ENCODE measurements around the gene EPHA1. TPM values are rescaled to one million over a fixed set of nuclear protein-coding genes. Genes with fewer than 3 reads are reported as not detected.

The EPHA1 gene
- total RNA-seq (2014; rRNA removed; shearing (Covaris generic)) (119 and 154 TPM in 2 replicates), polyA plus RNA-seq (2016; fragmentation: Nextera tagmentation; extraction: Ambion mirVana) (60.7 and 66.1 TPM in 2 replicates)
- long read RNA-seq, transcript EPHA1-201 (18 exons, 3,363 nt) = major isoform, 14 of 34 reads
- long read RNA-seq, partial matches to known transcripts = 15 of 34 reads
- long read RNA-seq, other reads (novel, unspliced or antisense) = 5 of 34 reads

DNA sequence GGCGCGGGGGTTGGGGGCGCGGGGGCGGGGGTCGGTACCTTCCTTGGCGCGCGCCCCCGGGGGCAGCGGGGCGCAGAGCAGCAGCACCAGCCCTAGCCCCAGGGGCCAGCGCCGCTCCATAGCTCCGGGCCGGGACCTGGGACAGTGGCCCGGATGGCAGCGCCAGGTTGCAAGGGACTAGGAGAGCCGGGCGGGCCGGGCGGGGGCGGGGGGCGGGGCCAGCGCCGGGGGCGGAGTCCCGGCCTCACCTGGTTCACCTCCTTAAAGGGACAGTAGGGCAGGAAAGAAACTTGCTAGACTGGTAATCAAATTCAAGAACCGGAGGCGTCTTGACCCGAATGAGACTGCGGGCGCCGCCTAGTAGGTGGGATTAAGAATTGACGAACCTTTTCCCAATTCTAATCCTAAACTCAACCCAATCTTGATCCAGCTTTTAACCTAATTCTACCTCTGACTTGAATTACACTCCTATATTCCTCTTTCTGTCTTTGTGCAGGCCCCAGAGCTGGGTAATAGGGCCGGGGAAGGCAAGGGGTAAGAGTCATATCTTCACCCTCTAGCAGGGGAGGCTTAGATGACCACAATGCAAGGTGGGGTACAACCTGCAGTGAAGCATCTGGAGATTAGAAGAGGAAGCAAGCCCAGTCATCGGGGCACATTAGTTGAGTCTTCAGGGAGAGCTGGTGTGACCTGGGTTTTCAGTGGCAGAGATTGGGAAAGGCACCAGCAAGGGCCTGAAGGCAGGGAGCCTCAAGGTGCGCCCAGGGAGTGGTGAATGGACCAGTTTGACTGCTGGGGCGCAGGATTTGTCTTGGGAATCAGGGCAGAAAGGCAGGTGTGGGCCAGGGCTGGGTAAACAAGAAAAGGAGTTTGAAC, at the start of gene EPHA1:
Gene EPHA1, minus strand, starts transcription at position 171 of the 876 bp plus-strand sequence. Its CDS starts 51 bp downstream, at position 120.
- H3K4me3 ChIP-seq = peak within 1 kb of the TSS; percentile 95
- DNase-seq (ENCODE audit: low spot score) (peak; percentile 97), ATAC-seq (peak; percentile 78)
- H2AFZ ChIP-seq = peak within 1 kb of the TSS; percentile 35; the same call in 1 of the 2 replicates
- H3K27me3 Mint-ChIP-seq (ENCODE audit: insufficient read depth, low read depth, poor library complexity) = peaks cover 34% of the 10 kb centered on the region
- peaks cover 80% of the 10 kb centered on the region for H3K4me1 ChIP-seq (ENCODE audit: insufficient read depth)
- no peaks in the 10 kb centered on the region for H3K9me2 ChIP-seq (ENCODE audit: insufficient read depth)
- H3K27ac Mint-ChIP-seq = peak within 1 kb of the TSS; percentile 96
- peaks cover 48% of the 10 kb centered on the region for H3K79me2 ChIP-seq (replicated peaks; ENCODE audit: insufficient read depth)
- H3K27me3 ChIP-seq (ENCODE audit: insufficient read depth) = no peaks in the 10 kb centered on the region
- H3K4me2 ChIP-seq = peak within 1 kb of the TSS; percentile 97
- TF ChIP-seq ZNF114 (CRISPR knock-in tag; IDR thresholded peaks at IDR 0.05) (no peak), NANOG (IDR thresholded peaks at IDR 0.05; ENCODE audit: borderline replicate concordance) (no peak), POLR2AphosphoS5 (IDR thresholded peaks at IDR 0.05; ENCODE audit: low read depth) (peak; percentile 68), EZH2phosphoT487 (IDR thresholded peaks at IDR 0.05; ENCODE audit: unreplicated experiment) (no peak), ETS1 (IDR thresholded peaks at IDR 0.05) (no peak), STAT1 (IDR thresholded peaks at IDR 0.05; ENCODE audit: unreplicated experiment) (no peak), JUNB (IDR thresholded peaks at IDR 0.05; ENCODE audit: unreplicated experiment) (no peak), CTCF (conservative IDR thresholded peaks at IDR 0.05; ENCODE audit: low read depth in 2 of 2) (peak; percentile 56 to 65), EZH2 (IDR thresholded peaks at IDR 0.05; ENCODE audit: low read depth, unreplicated experiment) (no peak)
- TF ChIP-seq, protein P1, sequence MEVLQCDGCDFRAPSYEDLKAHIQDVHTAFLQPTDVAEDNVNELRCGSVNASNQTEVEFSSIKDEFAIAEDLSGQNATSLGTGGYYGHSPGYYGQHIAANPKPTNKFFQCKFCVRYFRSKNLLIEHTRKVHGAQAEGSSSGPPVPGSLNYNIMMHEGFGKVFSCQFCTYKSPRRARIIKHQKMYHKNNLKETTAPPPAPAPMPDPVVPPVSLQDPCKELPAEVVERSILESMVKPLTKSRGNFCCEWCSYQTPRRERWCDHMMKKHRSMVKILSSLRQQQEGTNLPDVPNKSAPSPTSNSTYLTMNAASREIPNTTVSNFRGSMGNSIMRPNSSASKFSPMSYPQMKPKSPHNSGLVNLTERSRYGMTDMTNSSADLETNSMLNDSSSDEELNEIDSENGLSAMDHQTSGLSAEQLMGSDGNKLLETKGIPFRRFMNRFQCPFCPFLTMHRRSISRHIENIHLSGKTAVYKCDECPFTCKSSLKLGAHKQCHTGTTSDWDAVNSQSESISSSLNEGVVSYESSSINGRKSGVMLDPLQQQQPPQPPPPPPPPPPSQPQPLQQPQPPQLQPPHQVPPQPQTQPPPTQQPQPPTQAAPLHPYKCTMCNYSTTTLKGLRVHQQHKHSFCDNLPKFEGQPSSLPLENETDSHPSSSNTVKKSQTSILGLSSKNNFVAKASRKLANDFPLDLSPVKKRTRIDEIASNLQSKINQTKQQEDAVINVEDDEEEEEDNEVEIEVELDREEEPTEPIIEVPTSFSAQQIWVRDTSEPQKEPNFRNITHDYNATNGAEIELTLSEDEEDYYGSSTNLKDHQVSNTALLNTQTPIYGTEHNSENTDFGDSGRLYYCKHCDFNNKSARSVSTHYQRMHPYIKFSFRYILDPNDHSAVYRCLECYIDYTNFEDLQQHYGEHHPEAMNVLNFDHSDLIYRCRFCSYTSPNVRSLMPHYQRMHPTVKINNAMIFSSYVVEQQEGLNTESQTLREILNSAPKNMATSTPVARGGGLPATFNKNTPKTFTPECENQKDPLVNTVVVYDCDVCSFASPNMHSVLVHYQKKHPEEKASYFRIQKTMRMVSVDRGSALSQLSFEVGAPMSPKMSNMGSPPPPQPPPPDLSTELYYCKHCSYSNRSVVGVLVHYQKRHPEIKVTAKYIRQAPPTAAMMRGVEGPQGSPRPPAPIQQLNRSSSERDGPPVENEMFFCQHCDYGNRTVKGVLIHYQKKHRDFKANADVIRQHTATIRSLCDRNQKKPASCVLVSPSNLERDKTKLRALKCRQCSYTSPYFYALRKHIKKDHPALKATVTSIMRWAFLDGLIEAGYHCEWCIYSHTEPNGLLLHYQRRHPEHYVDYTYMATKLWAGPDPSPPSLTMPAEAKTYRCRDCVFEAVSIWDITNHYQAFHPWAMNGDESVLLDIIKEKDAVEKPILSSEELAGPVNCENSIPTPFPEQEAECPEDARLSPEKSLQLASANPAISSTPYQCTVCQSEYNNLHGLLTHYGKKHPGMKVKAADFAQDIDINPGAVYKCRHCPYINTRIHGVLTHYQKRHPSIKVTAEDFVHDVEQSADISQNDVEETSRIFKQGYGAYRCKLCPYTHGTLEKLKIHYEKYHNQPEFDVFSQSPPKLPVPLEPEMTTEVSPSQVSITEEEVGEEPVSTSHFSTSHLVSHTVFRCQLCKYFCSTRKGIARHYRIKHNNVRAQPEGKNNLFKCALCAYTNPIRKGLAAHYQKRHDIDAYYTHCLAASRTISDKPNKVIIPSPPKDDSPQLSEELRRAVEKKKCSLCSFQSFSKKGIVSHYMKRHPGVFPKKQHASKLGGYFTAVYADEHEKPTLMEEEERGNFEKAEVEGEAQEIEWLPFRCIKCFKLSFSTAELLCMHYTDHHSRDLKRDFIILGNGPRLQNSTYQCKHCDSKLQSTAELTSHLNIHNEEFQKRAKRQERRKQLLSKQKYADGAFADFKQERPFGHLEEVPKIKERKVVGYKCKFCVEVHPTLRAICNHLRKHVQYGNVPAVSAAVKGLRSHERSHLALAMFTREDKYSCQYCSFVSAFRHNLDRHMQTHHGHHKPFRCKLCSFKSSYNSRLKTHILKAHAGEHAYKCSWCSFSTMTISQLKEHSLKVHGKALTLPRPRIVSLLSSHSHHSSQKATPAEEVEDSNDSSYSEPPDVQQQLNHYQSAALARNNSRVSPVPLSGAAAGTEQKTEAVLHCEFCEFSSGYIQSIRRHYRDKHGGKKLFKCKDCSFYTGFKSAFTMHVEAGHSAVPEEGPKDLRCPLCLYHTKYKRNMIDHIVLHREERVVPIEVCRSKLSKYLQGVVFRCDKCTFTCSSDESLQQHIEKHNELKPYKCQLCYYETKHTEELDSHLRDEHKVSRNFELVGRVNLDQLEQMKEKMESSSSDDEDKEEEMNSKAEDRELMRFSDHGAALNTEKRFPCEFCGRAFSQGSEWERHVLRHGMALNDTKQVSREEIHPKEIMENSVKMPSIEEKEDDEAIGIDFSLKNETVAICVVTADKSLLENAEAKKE (CRISPR knock-in tag; IDR thresholded peaks at IDR 0.05) = no peak
- peaks cover 35% of the 10 kb centered on the region for H3K36me3 Mint-ChIP-seq (ENCODE audit: low read depth)
- H3K4me3 Mint-ChIP-seq = peak within 1 kb of the TSS; percentile 95
- peaks cover 4% of the 10 kb centered on the region for H3K36me3 ChIP-seq (ENCODE audit: insufficient read depth)
- no peaks in the 10 kb centered on the region; the same call in 2 of the 3 replicates for H3K9me3 Mint-ChIP-seq
- H4K20me1 ChIP-seq (replicated peaks; ENCODE audit: insufficient read depth) = peaks cover 2% of the 10 kb centered on the region; the same call in 1 of the 2 replicates
- peak within 1 kb of the TSS; percentile 87 for H3K27ac ChIP-seq (ENCODE audit: low read depth)
- H3K4me1 Mint-ChIP-seq = peaks cover 83% of the 10 kb centered on the region
- peaks cover 8% of the 10 kb centered on the region for H3F3A ChIP-seq (replicated peaks; ENCODE audit: low read depth)

Measured in GM23338 (cell line).